Right lobe of liver (tissue), 4 donors: Measurements from ENCODE around the gene PMEL.

Experiments used
- POLR2A ChIP-seq: fragments of 450-650 bp; IDR thresholded peaks from one replicate; pipeline ENCODE4 v1.6.1; 2017; ENCODE audit warnings: antibody characterized with exemption, mild to moderate bottlenecking
- TF ChIP-seq, protein P1 (sequence below), 4 donors: fragments of 200-600 bp in 3 of 4; fragments of 450-650 bp in 1 of 4; IDR thresholded peaks; one replicate each; pipeline versions ENCODE4 v1.5.1 to v1.8.0; 2016 to 2022; ENCODE audit warnings: antibody characterized with exemption in 4 of 4, mild to moderate bottlenecking in 2 of 4
- donor health status: DM: no; HTN: no; CAD: no.
- donor health status: DM: no; HTN: no; CAD: no.
- donor health status: DM: no; HTN: yes; CAD: no.

GRCh38 chr12:55997535-55997859, 31.7 kb upstream of the PMEL start:
- no peak for TF ChIP-seq POLR2A
- TF ChIP-seq, protein P1, sequence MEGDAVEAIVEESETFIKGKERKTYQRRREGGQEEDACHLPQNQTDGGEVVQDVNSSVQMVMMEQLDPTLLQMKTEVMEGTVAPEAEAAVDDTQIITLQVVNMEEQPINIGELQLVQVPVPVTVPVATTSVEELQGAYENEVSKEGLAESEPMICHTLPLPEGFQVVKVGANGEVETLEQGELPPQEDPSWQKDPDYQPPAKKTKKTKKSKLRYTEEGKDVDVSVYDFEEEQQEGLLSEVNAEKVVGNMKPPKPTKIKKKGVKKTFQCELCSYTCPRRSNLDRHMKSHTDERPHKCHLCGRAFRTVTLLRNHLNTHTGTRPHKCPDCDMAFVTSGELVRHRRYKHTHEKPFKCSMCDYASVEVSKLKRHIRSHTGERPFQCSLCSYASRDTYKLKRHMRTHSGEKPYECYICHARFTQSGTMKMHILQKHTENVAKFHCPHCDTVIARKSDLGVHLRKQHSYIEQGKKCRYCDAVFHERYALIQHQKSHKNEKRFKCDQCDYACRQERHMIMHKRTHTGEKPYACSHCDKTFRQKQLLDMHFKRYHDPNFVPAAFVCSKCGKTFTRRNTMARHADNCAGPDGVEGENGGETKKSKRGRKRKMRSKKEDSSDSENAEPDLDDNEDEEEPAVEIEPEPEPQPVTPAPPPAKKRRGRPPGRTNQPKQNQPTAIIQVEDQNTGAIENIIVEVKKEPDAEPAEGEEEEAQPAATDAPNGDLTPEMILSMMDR (IDR thresholded peaks at IDR 0.05), result no peak
